K562 (cell line): ENCODE data around the gene ZKSCAN7.

Source experiments
- BACH1 ChIP-seq: fragments of 200-800 bp; sonication (Bioruptor generic); IDR thresholded peaks from 2 replicates; pipeline ENCODE4 v1.6.1; 2016; ENCODE audit warnings: missing genetic modification characterization, missing compliant biosample characterization
- FOSL1 ChIP-seq: fragments of 200-800 bp; sonication (Bioruptor generic); conservative IDR thresholded peaks from 2 replicates; pipeline ENCODE4 v1.6.1; 2016; ENCODE audit warnings: missing genetic modification characterization, missing compliant biosample characterization
- HMG20B ChIP-seq: fragments of 250-450 bp; sonication (Bioruptor Pico); IDR thresholded peaks from 2 replicates; pipeline ENCODE4 v1.5.0; 2021; ENCODE audit warnings: mild to moderate bottlenecking
- MAX ChIP-seq: sonication (generic); formaldehyde crosslinking; IDR thresholded peaks from 2 replicates; pipeline ENCODE4 v1.9.0; 2022; ENCODE audit warnings: mild to moderate bottlenecking, missing genetic modification reagents
- NRF1 ChIP-seq, 2 experiments: fragments of 450-650 bp; IDR thresholded peaks in 1 of 2; conservative IDR thresholded peaks in 1 of 2; 2 replicates each; pipeline ENCODE4 v1.6.1; 2014; ENCODE audit warnings: mild to moderate bottlenecking in 2 of 2
- POLR2A ChIP-seq: fragments of 450-650 bp; conservative IDR thresholded peaks from 2 replicates; pipeline ENCODE4 v1.6.1; 2016
- TF ChIP-seq, protein P1 (sequence below): sonication (generic); formaldehyde crosslinking; IDR thresholded peaks from 2 replicates; pipeline ENCODE4 v1.5.0; 2020; ENCODE audit warnings: missing genetic modification reagents

- TF ChIP-seq NRF1 (conservative IDR thresholded peaks at IDR 0.05 in 1 of 2, IDR thresholded peaks at IDR 0.05 in 1 of 2) (no peak), BACH1 (tag) (no peak), HMG20B (CRISPR knock-in tag) (no peak), POLR2A (no peak), FOSL1 (tag) (no peak), MAX (CRISPR knock-in tag) (no peak)
- TF ChIP-seq, protein P1, sequence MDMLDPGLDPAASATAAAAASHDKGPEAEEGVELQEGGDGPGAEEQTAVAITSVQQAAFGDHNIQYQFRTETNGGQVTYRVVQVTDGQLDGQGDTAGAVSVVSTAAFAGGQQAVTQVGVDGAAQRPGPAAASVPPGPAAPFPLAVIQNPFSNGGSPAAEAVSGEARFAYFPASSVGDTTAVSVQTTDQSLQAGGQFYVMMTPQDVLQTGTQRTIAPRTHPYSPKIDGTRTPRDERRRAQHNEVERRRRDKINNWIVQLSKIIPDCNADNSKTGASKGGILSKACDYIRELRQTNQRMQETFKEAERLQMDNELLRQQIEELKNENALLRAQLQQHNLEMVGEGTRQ (CRISPR knock-in tag), result no peak
These were observed 29.9 kb downstream of the ZKSCAN7 start, which contains the start of gene ZNF660 for GRCh38 chr3:44584646-44585501.
